GM19467 (cell line): ENCODE measurements around the gene LCE2D.
"Not testable (repeated sequence)": the region's sequence is repeated elsewhere in the genome, so short reads cannot be mapped to it uniquely, and the experiment has no call there.

ENCODE experiments used
- ATAC-seq: cut with Tn5 transposase; IDR thresholded peaks from one replicate; pipeline ENCODE4 v1.9.1; 2021; ENCODE audit warnings: mild to moderate bottlenecking, moderate library complexity; ENCODE audit not compliant: unreplicated experiment

LCE2D gene, protein sequence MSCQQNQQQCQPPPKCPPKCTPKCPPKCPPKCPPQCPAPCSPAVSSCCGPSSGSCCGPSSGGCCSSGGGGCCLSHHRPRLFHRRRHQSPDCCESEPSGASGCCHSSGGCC

DNA sequence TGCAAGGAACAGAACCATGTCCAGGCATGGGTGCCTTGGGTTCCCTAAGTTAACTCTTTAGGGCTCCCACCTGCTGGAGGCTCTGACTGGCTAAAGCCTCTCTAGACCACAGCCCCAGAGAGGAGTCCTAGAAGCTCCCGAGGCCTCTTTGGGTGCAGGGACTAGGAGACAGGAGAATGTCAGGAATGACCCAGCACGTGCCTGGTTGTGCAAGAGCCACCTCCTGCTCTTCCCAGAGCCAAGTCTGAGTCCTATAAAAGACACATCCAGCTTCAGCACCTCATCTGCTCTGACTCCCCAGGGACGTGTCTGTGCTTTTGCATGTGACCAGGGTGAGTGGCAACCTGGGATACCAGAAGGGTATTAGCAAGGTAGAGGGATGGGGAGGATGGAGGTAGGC, at the start of gene LCE2D:
LCE2D (plus strand) TSS at position 283 of the 400 bp plus-strand sequence. CDS start 726 bp downstream, outside the sequence.
- ATAC-seq = no peak

DNA sequence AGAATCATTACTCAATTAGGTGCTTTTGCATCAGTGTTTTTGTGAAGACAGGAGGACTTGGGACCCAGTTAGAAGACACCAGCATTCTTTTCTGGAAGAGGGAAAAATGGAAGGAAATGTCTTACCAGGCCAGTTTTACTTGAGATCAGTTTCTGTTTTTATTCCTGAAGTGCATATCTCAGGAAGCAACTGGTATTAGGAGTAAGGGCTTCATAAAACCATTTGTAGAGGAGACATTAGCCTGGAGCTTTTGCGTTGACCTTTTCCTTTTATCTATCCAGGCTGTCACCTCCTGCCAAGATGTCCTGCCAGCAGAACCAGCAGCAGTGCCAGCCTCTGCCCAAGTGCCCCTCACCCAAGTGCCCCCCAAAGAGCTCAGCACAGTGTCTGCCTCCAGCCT, 49.7 kb upstream of the LCE2D start, which contains the start of gene LCE3B:
LCE3B (plus strand) TSS at position 301 of the 400 bp plus-strand sequence; CDS start at position 301, 0 bp downstream.
- no peak for ATAC-seq

DNA sequence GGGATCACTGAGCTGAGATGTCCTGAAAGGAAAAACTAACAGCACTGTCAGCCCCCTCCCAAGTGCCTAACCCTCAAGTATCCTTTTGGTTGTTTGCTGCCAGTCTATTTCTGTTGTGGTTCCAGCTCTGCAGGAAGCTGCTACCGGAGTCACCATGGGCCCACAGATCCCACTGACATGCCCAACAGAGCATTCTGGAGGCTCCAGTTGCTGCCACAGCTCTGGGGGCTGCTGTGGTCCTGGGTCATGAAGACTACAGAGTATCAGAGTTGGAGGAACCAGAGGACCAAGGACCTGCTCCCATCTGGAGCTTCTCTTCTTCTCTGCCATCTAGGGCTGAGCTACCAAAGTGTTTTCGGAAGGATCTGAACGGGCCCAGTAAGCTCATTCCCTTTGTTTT, 41.2 kb upstream of the LCE2D start:
- no peak for ATAC-seq

DNA sequence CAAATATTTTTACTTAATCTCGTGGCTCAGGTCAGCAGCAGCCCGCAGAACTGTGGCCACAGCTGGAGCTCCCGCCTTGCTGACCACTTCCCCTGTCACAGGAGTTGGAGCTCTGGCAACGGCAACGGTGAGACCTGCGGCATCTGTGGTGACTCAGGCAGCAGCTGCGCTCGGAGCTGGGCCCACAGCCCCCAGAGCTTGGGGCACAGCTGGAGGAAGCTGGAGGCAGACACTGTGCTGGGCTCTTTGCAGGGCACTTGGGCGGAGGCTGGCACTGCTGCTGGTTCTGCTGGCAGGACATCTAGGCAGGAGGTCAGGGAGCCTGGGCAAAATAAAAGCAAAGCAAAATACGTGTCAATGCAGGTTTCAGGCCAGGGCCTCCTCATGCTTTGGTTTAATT, 40.4 kb upstream of the LCE2D start, which contains the start of gene LCE3A:
LCE3A (minus strand) TSS at position 301 of the 400 bp plus-strand sequence; CDS start at position 301, 0 bp downstream.
- ATAC-seq = no peak

DNA sequence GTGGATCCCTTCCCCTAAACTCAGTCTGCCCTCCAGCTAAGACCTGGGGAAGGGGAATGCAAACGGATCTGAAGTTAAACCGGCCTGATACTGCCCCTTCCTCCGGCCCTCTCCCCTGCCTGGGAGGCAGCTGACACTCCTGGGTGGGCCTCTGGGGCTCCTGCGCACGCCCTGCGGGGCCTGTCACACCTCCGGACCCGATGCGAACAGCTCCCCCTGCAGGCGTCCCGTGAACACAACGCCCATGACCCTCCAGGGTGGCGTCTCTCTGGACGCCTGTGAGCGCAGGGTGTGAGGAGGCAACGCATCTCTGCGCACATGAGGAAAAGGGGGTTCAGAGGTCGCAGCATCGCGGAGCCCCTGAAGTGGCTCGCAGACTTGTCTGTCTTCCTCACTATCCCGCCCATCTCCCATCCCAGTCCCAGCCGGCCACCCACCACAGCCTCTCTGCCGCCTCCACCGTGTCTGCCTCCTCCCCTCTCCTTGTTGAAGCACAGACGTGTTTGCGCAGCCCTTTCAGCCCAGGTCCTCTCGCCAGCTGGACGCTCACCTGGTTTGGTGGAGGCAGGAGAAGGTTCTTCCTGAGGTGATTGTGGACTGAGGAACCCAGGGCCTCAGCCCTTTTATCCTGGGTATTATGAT, 39.9 kb upstream of the LCE2D start:
- ATAC-seq = no peak

DNA sequence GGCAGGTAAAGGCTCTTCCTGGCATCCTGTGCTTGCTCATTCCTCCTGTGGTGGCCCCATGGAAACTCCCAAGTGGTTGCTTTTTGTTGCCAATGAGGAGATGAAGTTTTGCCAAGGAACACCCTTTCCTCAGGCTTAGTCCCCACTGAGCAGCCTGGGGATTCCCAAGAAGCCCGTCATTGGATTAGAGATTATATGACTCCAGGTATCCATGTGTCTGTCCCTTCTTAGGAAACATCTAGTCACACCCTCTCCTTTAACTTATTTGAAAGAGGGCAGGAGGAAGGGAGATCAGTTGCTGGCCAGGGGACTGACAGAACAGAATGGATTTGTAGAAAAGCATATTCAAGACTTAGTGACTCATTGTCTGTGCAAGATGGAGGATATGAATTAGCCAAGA, 36.4 kb upstream of the LCE2D start:
- ATAC-seq = no peak

DNA sequence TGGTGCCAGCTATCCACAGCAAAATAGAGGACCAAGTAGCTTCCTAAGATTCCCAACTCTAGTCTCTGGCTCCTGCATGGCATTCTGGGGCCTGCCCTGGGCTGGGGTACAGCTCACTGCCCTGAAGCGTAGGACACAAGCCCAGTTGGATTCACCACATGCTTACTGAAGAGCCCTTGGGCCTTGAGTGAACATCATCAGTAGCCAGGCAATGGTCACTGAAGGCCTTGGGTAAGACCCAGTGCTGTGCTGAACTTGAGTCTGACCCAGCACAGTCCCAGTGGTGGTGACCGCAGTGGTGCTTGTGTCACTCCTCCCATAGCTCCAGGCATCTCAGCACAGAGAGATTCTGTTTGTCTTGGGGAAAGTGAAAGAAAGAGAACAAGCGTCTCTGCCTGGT, 32.6 kb upstream of the LCE2D start:
- ATAC-seq = no peak

DNA sequence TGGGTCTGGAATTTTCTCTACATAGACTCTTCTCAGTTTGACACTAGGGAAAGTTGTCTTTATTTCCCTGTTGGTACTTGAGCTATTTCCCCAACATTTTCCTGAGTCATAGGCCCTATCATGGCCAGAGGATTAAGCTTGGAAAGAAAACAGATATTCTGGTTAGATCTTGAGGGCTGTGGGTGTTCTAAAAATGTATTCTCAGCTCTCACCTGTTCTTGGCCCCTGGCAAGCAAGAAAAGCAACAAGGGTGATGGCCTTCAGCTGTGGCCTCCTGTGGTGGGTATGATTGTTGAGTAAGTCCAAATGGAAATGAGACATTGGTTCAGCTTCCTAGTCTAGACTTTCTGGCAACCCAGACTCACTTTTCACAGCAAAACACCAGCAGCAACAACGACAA, 22.8 kb upstream of the LCE2D start:
- no peak for ATAC-seq

DNA sequence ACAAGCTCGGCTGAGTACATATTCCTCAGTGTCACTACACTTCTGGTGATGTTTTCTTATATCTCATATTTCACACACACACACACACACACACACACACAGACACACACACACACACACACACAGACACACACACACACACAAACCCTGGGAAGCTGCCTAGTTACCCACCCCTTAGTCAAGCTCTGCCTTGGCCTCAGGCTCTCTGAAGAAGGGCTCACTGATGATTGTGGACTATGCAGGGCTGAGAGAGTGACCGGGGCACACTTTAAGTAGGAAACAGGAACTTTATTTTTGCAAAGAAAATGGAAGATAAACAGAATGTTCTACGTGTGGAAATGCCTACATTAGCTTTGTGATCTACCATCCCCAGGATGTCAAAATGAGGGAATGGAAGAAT, 19.2 kb upstream of the LCE2D start:
- ATAC-seq = no peak

DNA sequence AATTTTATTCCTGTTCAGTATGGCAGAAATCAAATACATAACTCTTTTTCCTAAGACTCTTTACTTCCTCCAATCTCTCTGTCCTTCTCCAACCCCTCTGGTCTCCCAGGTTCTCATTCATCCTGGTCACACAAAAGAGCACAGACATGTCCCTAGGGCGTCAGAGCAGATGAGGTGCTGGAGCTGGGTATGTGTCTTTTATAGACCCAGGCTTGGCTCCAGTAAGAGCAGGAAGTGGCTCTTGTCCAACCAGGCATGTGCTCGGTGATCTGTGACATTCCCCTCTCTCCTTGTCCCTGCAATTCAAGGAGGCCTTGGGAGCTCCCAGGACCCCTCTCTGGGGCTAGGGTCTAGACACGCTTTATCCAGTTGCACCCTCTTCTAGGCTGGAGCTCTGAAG, 18.0 kb upstream of the LCE2D start:
- ATAC-seq = no peak

DNA sequence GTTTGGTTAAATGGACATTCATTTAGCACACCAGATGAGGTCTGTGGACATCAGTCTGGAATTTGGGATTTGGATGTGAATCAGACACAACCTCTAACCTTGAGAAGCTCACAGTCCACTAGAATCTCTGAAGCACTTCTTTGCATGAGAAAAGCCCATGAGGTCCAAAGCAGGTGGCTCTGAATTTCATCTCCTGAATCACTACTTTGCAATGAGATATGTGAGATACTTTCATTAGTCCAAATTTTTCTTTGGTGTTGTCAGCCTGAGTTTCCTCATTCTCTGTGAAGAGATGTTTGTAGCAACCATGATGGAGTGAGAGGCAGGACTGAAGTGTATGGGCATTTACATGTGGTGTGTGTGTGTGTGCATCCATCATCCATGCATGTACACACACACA, 16.5 kb upstream of the LCE2D start:
- no peak for ATAC-seq

DNA sequence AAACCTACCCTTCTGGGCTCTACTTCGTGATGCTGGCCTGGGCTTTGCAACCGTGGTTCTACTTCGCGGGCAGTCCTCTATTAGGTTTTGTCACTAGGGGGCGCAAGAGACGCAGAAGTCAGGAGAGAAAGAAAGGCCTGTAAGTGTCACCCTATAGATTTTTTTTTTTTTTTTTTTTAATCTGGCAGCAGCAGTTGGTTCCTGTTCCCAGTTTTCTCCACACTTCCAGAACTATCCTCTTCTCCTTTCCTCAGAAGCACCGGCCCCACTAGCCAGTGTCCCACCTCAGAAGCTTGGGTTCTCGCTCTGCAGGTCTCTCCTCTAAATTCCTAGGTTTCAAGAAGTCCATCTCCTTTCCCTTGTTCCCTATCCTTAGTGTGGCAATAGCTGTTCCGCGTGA, 9.1 kb upstream of the LCE2D start:
- no peak for ATAC-seq

DNA sequence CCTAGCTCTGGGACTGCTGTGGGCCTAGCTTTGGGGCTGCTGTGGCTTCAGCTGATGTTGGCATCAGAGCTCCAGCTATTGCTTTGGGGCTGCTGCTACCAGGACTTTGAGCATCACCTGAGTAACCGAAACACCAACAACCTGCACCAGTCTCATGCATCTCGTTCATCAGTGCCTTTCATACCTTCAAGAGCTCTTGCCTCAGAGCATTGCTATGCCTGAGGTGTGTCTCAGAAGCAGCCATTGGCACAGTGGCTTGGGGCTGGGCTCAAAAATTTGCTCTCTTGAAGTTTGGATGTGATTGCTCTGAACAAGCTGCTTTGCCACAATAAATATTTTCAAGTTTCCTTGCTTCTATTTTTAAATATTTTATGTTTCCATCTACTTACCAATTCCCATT, 6.7 kb upstream of the LCE2D start:
- ATAC-seq = no peak

DNA sequence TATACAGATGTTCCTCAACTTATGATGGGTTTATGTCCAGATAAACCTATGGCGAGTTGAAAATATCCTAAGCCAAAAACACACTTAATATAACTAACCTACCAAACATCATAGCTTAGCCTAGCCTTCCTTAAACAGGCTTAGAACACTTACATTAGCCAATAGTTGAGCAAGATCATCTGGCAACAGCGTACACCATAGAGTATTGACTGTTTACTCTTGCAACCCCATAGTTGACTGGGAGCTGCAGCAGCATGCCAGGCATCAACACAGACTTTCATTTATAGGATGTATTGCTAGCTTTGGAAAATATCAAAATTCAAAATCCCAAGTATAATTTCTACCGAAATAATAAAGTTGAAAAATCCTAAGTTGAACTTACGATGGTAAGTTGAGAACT, 5.5 kb upstream of the LCE2D start:
- no peak for ATAC-seq

DNA sequence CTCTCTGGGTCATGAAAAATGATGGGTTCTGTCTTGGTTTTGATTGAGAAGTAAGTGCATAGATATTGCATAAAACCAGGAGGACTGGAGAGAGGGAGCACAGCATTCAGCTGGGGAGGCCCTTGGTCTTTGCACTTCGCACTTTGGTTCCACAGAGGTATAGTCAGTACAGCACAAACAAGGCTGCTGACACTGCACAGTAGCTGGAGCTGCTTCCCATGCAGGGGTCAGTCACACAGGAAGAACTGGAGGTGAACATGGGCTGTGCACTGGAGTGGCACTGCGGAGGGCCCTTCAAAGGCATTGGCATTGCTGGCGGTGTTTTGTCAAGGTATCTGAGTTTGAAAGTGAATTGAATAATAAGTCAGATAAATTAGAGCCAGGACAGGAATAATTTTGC, 4.5 kb upstream of the LCE2D start:
- ATAC-seq = no peak

DNA sequence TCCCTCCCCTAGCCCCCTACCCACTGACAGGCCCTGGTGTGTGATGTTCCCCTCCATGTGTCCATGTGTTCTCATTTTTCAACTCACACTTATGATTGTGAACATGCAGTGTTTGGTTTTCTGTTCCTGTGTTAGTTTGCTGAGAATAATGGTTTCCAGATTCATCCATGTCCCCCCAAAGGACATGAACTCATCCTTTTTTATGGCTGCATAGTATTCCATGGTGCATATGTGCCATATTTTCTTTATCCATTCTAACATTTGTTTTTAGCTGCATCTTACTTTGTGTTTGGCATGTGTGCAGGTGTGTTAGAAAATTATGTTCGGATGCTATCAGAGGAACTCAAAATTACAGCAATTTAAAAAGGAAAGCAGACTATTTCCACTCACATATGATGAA, 3.0 kb downstream of the LCE2D start:
- ATAC-seq = not testable (repeated sequence)

DNA sequence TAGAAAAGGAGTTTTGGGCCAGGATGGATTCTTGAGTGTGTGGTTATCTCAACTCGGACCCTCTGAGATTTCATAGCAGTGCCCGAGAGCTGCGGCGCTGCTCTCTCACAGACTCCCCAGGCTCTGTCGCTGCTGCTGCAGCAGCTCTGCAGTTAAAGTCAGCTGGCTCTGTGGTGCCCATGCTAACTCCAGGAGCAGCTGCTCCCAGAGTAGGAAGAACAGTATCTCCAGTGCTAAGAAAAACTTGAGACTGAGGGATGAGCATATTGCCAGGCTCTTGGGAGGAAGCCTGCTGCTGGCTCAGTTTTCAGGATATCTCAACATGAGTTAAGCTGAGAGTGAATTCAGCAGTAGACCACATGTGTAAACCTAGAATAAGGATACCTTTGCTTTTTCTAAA, 4.5 kb downstream of the LCE2D start:
- no peak for ATAC-seq

DNA sequence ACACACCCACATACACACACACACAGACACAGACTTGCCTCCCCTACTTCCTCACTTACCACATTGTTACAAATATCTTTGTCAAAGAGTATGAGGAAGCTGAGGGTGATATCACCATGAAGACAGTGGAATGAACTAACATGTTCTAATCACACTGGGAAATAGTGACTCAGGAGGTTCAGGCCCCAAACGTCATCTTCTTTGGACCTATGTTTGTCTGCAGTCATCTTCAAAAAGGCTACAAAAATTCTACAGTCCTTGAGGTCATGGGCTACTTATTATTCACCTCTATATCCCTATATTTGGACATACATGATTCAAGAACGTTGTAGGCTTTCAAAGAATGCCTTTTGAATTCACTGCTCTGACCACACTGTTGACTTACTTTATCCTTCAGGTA, 9.8 kb downstream of the LCE2D start:
- no peak for ATAC-seq

DNA sequence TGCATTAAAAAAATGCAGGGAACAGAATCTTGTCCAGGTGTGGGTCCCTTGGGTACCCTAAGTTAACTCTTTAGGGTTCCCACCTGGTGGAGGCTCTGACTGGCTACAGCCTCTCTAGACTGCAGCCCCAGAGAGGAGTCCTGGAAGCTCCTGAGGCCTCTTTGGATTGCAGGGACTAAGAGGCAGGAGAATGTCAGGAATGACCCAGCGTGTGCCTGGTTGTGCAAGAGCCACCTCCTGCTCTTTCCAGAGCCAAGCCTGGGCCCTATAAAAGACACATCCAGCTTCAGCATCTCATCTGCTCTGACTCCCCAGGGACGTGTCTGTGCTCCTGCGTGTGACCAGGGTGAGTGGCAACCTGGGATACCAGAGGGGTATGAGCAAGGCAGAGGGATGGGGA, 11.8 kb downstream of the LCE2D start, which contains the start of gene LCE2C:
LCE2C (plus strand) TSS at position 297 of the 400 bp plus-strand sequence. CDS start 737 bp downstream, outside the sequence.
- not testable (repeated sequence) for ATAC-seq

DNA sequence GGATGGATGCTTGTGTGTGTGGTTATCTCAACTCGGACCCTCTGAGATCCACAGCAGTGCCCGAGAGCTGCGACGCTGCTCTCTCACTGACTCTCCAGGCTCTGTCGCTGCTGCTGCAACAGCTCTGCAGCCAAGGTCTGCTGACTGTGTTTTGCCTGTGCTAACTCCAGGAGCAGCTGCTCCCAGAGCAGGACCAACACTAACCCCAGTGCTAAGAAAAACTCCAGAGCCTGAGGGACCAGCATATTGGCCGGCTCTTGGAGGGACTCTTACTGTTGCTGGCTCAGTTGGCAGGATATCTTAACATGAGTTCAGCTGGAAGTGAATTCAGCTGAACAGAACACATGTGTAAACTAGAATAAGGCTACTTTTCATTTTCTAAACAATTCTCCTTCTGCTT, 16.3 kb downstream of the LCE2D start:
- no peak for ATAC-seq

DNA sequence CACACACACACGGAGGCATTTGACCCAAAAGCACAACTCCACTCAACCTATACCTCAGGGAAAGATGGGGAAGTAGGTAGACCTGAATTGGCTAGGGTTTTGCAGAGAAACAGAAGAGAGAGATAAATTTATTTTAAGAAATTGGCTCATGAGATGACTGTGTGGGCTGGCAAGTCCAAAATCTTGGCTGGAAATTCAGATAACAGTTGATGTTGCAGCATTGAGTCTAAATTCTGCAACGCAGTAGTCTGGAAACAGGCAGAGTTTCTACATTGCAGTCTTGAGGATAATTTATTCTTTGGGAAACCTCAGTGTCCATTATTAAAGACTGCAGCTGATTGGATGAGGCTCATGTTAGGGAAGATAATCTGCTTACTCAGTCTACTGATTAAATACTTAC, 18.4 kb downstream of the LCE2D start:
- no peak for ATAC-seq

DNA sequence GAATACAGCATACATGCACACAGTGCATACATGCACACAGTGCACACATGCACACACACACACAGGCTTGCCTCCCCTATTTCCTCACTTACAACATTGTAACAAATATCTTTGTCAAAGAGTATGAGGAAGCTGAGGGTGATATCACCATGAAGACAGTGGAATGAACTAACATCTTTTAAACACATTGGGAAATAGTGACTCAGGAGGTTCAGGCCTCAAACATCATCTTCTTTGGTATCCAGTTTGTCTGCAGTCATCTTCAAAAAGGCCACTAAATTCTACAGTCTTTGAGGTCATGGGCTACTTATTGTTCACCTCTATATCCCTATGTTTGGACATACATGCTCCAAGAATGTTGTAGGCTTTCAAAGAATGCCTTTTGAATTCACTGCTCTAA, 20.7 kb downstream of the LCE2D start:
- ATAC-seq = no peak

DNA sequence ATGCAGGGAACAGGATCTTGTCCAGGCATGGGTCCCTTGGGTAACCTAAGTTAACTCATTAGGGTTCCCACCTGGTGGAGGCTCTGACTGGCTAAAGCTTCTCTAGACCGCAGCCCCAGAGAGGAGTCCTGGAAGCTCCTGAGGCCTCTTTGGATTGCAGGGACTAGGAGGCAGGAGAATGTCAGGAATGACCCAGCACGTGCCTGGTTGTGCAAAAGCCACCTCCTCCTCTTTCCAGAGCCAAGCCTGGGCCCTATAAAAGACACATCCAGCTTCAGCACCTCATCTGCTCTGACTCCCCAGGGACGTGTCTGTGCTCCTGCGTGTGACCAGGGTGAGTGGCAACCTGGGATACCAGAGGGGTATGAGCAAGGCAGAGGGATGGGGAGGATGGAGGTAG, 22.6 kb downstream of the LCE2D start, which contains the start of gene LCE2B:
LCE2B (plus strand) TSS at position 301 of the 400 bp plus-strand sequence. CDS start 721 bp downstream, outside the sequence.
- not testable (repeated sequence) for ATAC-seq
